Pons (tissue), 1 donor: ENCODE measurements around the gene MTHFD1L.

Source experiments
- DNase-seq: peaks from one replicate; pipeline ENCODE4 v3.0.0-alpha.2; 2016; ENCODE audit warnings: low spot score

MTHFD1L gene

GRCh38 chr6:150866147-150866990 lies 867 bp downstream of the MTHFD1L start:
- peak; percentile 50 for DNase-seq

- DNase-seq, result no peak
These were observed 1.5 kb downstream of the MTHFD1L start for GRCh38 chr6:150866991-150867501.

DNA sequence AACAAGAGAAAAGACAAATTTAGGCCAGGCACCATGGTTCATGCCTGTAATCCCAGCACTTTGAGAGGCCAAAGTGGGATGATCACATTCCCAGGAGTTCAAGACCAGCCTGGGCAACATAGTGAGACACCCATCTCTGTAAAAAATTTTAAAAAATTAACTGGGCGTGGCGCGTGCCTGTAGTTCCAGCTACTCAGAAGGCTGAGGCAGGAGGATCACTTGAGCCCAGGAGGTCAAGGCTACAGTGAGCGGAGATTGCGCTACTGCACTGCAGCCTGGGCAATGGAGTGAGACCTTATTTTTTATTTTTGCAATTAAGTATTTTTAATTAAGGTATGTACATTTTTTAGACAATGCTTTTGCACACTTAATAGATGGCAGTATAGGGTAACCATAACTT lies 3.3 kb downstream of the MTHFD1L start:
- DNase-seq, result no peak

DNA sequence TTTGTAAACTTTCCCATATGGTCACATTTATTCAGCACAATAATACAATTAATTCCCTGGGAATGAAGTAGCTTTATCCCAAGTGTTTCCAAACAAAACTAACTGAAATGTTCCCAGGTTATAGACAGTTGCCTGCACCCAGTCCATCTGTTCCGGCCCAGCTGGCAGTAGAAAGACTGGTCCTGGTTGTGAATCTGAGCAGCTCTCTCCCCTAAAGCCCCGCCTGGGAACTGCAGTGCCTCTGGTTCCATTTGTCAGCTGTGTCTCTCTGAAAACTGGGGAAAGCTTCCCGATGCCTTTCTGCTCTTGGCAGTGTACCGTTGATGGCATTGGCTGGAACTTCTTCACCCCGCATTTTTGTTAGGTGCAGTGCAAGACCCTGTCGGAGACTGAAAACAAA lies 8.7 kb downstream of the MTHFD1L start:
- DNase-seq, result no peak

GRCh38 chr6:150875841-150876240 lies 10.3 kb downstream of the MTHFD1L start:
- no peak for DNase-seq

DNA sequence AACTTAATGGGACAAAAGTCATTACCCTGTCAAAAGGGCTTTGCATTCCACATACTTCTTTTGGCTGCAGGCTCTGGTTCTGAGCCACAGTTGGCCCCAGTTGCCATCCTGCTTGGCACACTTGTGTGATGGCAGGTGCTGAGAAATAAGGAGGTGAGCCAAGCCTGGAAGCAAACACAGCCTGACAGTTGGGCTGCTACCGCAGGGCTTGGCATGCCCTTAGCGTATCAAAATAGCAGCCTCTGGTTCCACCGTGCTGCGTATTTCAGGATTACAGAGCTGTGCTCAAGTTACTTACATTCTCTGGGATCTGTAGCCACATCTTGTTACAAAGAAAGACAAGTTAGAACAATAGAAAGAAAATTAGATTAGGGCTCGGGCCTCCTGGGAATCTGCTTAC lies 11.1 kb downstream of the MTHFD1L start:
- peak; percentile 37 for DNase-seq

GRCh38 chr6:150877928-150878327 lies 12.4 kb downstream of the MTHFD1L start:
- no peak for DNase-seq

DNA sequence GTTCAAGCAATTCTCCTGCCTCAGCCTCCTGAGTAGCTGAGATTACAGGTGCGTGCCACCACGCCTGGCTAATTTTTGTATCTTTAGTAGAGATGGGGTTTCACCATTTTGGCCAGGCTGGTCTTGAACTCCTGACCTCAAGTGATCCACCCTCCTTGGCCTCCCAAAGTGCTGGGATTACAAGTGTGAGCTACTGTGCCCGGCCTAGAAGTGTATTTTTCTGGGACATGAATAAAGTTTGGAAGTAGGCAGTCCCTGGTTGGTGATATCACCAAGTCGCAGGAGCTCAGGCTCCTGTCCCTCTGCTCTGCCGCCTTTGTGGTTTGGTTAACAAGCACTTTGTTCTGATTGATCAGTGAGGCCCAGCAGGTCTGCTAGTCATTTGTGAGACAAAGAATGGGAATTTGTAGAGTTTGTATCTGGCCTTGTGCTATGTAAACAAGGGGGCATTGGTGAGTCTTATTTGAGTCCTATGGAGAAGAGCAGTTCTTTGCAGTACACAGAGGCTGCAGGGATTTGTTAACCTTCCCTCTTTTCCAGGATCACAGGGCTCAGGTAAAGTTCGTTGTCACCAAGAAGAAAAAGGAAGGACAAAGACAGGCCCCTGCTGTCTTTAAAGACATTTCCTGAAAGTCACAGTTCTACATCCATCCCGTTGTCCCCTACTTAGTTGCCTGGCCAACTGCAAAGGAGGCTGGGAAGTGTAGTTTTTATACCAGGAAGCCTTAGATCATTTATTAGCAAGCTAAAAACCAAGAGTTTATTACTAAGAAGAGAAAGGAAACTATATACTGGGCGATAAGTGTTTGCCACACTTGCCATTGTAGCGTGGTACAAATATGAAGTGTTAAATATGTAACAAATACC lies 13.1 kb downstream of the MTHFD1L start:
- no peak for DNase-seq

- no peak for DNase-seq
These were observed 14.8 kb downstream of the MTHFD1L start for GRCh38 chr6:150880336-150880735.

- DNase-seq, result peak; percentile 74
These were observed 16.5 kb downstream of the MTHFD1L start for GRCh38 chr6:150881911-150882481.

- DNase-seq, result no peak
These were observed 18.0 kb downstream of the MTHFD1L start for GRCh38 chr6:150883521-150883920.

DNA sequence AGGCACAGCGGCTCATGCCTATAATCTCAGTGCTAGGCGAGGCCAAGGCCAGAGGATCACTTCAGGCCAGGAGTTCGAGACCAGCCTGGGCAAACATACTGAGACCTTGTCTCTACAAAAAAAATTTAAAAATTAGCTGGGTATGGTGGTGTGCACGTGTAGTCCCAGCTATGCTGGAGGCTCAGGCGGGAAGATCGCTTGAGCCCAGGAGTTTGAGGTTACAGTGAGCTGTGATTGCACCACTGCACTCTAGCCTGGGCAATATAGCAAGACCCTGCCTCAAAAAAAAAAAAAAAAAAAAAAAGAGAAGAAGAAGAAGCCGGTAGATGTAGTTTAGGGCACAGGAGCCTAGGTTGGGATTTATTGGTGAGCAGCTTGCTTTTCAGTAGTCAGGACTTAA lies 20.7 kb downstream of the MTHFD1L start:
- no peak for DNase-seq

GRCh38 chr6:150887978-150888563 lies 22.6 kb downstream of the MTHFD1L start:
- DNase-seq, result no peak

- no peak for DNase-seq
These were observed 24.8 kb downstream of the MTHFD1L start for GRCh38 chr6:150890346-150890745.

GRCh38 chr6:150891888-150892485 lies 26.5 kb downstream of the MTHFD1L start:
- DNase-seq, result peak; percentile 83

DNA sequence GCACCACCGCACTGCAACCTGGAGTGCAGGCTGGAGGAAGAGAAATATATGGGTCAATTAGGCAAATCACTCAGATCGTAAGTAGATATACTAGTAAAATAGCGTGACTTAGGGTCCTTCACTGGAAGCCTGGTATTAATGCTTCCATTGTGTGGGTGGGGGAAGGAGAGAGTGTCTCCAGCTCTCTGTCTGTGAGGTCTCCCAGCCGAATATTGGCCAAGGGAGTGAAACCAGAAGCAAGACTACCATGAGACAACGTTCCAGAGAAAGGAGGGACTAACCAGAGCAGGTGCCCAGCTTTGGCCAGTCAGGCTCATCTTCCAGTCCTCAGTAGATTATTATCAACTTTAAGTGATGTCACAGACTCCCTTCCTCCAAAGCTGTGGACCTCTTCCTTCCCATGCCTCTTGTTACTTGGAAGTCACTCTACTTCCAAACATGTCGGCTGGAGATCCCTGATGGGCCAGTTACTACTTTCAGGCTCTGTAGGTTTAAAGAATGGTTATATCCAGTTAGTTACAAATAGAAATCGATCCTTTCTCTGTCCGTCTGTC lies 28.8 kb downstream of the MTHFD1L start:
- no peak for DNase-seq

DNA sequence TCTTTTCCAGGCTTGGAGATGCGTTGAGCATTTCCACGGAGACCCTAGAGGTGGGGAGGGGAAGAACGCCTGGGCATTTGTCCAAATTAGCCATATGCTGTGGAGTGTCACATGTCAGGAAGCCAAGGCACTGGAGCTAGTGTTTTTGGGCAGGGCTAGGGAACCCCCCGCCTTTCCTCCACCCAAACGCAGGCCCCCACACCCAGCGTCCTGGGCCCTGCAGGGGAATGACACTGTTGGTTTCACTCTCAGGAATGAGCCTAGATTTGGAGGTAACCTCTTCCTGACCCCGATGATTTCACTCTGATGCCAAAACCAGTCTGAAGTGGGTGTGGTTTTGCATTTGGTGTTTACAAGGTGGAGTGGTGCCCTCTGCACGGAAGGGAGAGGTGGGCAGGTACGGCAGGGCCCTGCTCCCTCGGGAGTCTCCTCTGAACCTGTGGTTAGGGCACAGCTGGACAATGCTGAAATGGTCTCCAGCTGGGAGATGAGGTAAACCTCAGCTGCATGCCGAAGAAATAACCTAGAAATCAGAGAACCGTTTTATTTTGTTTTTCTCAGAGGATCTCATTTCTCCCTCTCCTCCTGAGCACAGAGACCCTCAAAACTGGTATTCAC lies 29.5 kb downstream of the MTHFD1L start:
- no peak for DNase-seq

DNA sequence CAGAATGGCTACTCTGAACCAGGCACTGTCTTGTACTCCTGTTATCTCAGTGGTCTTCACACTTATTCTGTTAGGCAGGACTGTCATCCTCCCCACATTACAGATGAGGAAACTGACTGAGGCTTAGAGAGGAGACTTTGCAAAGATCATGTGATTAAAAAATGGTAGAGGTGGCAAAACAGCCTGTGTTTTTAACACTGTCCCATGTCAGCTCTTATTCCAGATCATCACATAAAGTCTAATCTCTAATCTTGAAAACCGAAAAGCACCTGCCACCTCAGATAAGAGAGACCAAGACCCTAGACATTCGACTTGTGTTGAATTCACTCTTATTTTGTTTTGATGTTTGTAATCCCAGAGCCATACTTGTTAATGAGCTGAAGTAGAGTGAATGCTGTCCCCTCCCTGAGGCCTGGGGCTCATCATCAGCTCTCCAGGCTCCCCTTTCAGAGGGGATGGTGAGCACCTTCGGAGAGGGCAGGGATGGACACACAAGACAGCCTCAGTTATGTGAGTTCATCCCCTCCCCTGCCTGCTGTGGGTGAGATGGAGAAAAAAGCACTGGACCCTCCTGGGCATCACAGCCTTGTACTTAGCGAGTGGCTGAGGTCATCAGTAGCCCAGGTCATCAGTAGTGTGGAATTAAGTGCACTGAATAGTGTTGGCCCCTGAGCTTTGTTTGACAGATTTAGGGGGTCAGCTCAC lies 30.6 kb downstream of the MTHFD1L start:
- no peak for DNase-seq

- DNase-seq, result no peak
These were observed 32.0 kb downstream of the MTHFD1L start for GRCh38 chr6:150897400-150897943.
